ENCODE data around the gene TES.
A peak's percentile ranks its signal among the peaks of the same experiment; 100 is the strongest.

The TES gene

GRCh38 chr7:116194115-116194514 is 16.2 kb upstream of the TES start:
- DNase-seq = no peak

GRCh38 chr7:116195451-116195850 is 14.9 kb upstream of the TES start:
- peak; percentile 46 for DNase-seq

- no peak for DNase-seq
Measured at GRCh38 chr7:116196947-116197346, 13.4 kb upstream of the TES start.

- DNase-seq = no peak
Measured at GRCh38 chr7:116197360-116197759, 13.0 kb upstream of the TES start.

GRCh38 chr7:116198748-116199410 is 11.5 kb upstream of the TES start:
- no peak for DNase-seq

- no peak for DNase-seq
Measured at GRCh38 chr7:116200963-116201362, 9.4 kb upstream of the TES start.

- DNase-seq = no peak
Measured at GRCh38 chr7:116206141-116206540, 4.2 kb upstream of the TES start.

GRCh38 chr7:116208919-116209318 is 1.4 kb upstream of the TES start:
- DNase-seq = no peak

GRCh38 chr7:116209561-116210070 is 723 bp upstream of the TES start:
- no peak for DNase-seq

GRCh38 chr7:116211006-116211912 is 920 bp downstream of the TES start:
- peak; percentile 88 for DNase-seq

GRCh38 chr7:116211913-116212596 is 1.7 kb downstream of the TES start:
- DNase-seq = peak; percentile 54

- peak; percentile 73 for DNase-seq
Measured at GRCh38 chr7:116212869-116213268, 2.5 kb downstream of the TES start.

- DNase-seq = peak; percentile 34
Measured at GRCh38 chr7:116213361-116214130, 3.2 kb downstream of the TES start.

GRCh38 chr7:116214921-116215320 is 4.6 kb downstream of the TES start:
- no peak for DNase-seq

- no peak for DNase-seq
Measured at GRCh38 chr7:116215551-116215950, 5.2 kb downstream of the TES start.

- peak; percentile 70 for DNase-seq
Measured at GRCh38 chr7:116216956-116217571, 6.7 kb downstream of the TES start.

GRCh38 chr7:116218051-116218645 is 7.8 kb downstream of the TES start:
- peak; percentile 84 for DNase-seq

- no peak for DNase-seq
Measured at GRCh38 chr7:116218747-116219146, 8.4 kb downstream of the TES start.

GRCh38 chr7:116219288-116219687 is 8.9 kb downstream of the TES start:
- no peak for DNase-seq

- DNase-seq = no peak
Measured at GRCh38 chr7:116219834-116220233, 9.5 kb downstream of the TES start.

- DNase-seq = peak; percentile 38
Measured at GRCh38 chr7:116222501-116222900, 12.2 kb downstream of the TES start.

GRCh38 chr7:116223588-116223987 is 13.2 kb downstream of the TES start:
- no peak for DNase-seq
